ENCODE measurements around the gene DAG1.

DAG1 gene

GRCh38 chr3:49519296-49519695 lies 49.2 kb downstream of the DAG1 start:
- no peak for DNase-seq

- DNase-seq, result no peak
These were observed 49.9 kb downstream of the DAG1 start for GRCh38 chr3:49519916-49520385.

- DNase-seq, result no peak
These were observed 54.0 kb downstream of the DAG1 start for GRCh38 chr3:49523756-49524747.

GRCh38 chr3:49529567-49529966 lies 59.5 kb downstream of the DAG1 start:
- no peak for DNase-seq

- no peak for DNase-seq
These were observed 60.2 kb downstream of the DAG1 start for GRCh38 chr3:49530231-49530630.

- DNase-seq, result no peak
These were observed 60.6 kb downstream of the DAG1 start for GRCh38 chr3:49530701-49531100.

GRCh38 chr3:49531218-49531617 lies 61.2 kb downstream of the DAG1 start:
- no peak for DNase-seq

- DNase-seq, result no peak
These were observed 61.6 kb downstream of the DAG1 start for GRCh38 chr3:49531715-49532114.

GRCh38 chr3:49533031-49533430 lies 63.0 kb downstream of the DAG1 start:
- DNase-seq, result no peak

- DNase-seq, result no peak
These were observed 63.9 kb downstream of the DAG1 start for GRCh38 chr3:49533786-49534519.

- no peak for DNase-seq
These were observed 64.7 kb downstream of the DAG1 start for GRCh38 chr3:49534581-49535441.

- no peak for DNase-seq
These were observed 66.2 kb downstream of the DAG1 start for GRCh38 chr3:49535971-49536874.

- DNase-seq, result no peak
These were observed 66.9 kb downstream of the DAG1 start for GRCh38 chr3:49536875-49537533.

- DNase-seq, result peak; percentile 85
These were observed 69.8 kb downstream of the DAG1 start for GRCh38 chr3:49539659-49540560.

GRCh38 chr3:49552087-49552486 lies 82.0 kb downstream of the DAG1 start:
- no peak for DNase-seq

GRCh38 chr3:49553324-49553691 lies 83.2 kb downstream of the DAG1 start:
- DNase-seq, result no peak

- peak; percentile 72 for DNase-seq
These were observed 83.9 kb downstream of the DAG1 start, which contains the start of gene BSN for GRCh38 chr3:49553692-49554632. BSN (plus strand) TSS chr3:49554477; CDS start chr3:49554603, 126 bp downstream.

- DNase-seq, result no peak
These were observed 84.7 kb downstream of the DAG1 start for GRCh38 chr3:49554633-49555265.
